ENCODE results near the gene MSI2.

Gene MSI2

GRCh38 chr17:57555636-57556175 is 299.4 kb downstream of the MSI2 start:
- no peak overlapping the region for H3K27ac ChIP-seq
- TF ChIP-seq CTCF (conservative IDR thresholded peaks at IDR 0.05), result no peak

- no peak for TF ChIP-seq CTCF (conservative IDR thresholded peaks at IDR 0.05)
- no peak overlapping the region for H3K27ac ChIP-seq
Measured at GRCh38 chr17:57556320-57556719, 300.0 kb downstream of the MSI2 start.

GRCh38 chr17:57556977-57557376 is 300.7 kb downstream of the MSI2 start:
- TF ChIP-seq CTCF (conservative IDR thresholded peaks at IDR 0.05), result no peak
- H3K27ac ChIP-seq, result no peak overlapping the region

GRCh38 chr17:57557416-57557815 is 301.1 kb downstream of the MSI2 start:
- no peak overlapping the region for H3K27ac ChIP-seq
- TF ChIP-seq CTCF (conservative IDR thresholded peaks at IDR 0.05), result no peak

GRCh38 chr17:57557834-57558681 is 301.7 kb downstream of the MSI2 start:
- no peak overlapping the region for H3K27ac ChIP-seq
- no peak for TF ChIP-seq CTCF (conservative IDR thresholded peaks at IDR 0.05)

GRCh38 chr17:57559226-57559625 is 302.9 kb downstream of the MSI2 start:
- TF ChIP-seq CTCF (conservative IDR thresholded peaks at IDR 0.05), result no peak
- H3K27ac ChIP-seq, result no peak overlapping the region

GRCh38 chr17:57559634-57560318 is 303.5 kb downstream of the MSI2 start:
- no peak overlapping the region for H3K27ac ChIP-seq
- no peak for TF ChIP-seq CTCF (conservative IDR thresholded peaks at IDR 0.05)

Measured in VCaP (cell line).